NCI-H345 treated with DMSO at 0.1 percent for 48 hours (cell line): ENCODE results near the gene SLC15A3.
A peak's percentile ranks its signal among the peaks of the same experiment; 100 is the strongest.

Experiments
- DNase-seq: peaks from one replicate; lab custom pipeline; 2025; ENCODE audit not compliant: unreplicated experiment; lab: John Stamatoyannopoulos, UW

Gene SLC15A3

DNA sequence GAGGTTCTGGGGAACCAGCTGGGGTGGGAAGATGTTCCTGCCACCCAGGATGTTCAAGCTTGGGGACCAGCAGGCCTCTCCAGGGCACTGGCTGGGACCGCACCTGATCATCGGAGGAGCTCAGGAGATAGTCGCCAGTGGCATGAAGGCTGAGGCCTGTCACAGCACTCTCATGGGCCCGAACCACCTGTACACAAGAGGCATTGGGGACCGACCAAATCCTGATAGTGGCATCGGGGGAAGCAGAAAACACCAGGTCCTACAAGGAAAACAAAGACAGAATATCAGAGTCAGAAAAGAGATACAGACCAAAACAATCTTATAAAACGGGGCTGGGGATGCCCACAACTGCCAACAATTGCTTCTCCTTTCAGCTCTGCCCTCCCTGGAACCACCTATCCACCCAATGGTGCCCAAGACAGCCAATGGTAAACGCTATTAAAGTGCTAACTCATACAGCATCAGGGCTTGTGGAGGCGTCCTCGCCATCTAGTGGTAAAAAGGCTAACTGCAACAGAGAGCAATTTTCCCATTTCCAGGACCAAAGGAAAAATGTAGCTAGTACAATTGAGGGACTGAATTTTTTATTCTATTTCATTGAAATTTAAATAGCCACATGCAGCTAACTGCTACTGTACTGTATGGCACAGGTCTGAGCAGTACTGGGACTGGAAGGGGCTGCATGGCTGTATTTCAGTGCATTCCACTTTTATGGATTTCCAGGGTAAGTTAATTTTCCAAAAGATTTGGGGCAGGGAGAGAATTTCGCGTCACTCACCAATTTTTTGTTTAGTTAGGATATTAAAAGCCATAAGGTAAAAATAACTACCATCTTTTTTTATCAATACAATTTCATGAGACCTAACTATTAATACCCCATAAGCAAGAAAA lies 52.7 kb downstream of the SLC15A3 start:
- no peak for DNase-seq

DNA sequence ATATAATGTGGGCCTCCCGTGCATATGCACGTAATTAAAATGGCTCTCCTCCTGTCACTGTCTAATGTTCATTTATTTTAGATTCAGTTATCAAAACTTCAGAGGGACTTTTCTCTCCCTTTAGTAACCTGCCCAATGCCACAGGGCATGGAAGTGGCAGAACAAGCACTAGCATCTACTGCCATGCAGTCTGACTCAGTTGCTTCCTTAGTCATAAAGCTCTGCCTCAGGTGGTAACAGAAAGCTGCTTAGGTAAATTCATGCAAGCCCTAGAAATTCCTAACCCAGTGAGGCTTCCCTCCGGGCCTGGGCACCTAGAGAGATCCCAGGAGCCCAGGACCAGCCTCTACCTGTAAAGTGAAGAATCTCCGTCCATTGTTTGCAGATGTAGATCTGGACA lies 54.5 kb downstream of the SLC15A3 start:
- DNase-seq = no peak

DNA sequence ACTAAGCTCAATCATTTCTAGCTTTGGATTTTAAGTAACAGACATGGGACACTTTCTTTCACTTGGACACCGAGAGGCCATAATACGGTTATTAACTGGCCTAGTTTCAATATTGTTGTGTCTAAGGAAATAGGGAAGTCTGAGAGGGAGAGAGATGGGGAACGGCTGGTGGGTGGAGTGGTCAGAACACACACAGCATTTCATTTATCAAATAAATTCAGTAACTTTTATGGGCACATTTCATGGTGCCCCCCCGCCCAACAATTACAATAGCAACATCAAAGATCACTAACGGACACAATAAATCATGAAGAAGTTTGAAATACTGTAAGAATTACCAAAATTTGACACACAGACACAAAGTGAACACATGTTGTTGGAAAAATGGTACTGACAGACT lies 56.3 kb downstream of the SLC15A3 start:
- no peak for DNase-seq

DNA sequence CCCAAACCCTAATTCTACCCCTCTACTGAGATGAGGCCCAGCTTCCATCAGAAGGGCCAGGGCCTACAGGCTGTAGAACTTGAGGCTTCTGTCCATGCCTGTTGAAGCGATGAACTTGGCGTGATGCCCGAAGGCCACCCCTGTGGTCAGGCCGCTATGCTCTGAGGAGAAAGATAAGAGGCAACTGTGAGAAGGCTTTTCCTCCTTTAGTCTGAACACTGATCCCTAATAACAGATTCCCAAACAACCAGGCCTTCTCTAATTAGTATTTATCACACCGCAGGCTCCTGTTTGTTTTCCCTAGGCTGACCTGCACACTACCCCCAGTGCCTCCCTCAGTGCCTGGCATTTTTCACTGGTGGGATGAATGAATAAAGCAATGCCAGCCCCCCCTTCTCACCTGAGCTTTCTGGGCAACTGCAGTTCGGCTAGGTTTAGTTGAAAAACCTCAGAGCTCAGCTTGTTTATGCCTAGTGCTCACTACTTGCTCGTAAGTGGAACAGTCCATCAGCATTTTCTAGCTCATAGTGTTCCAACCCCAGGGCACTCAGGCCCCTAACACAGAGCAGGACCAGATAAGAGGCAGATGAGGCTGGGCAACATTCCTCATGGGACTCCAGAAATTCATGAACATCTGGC lies 60.8 kb downstream of the SLC15A3 start:
- no peak for DNase-seq

DNA sequence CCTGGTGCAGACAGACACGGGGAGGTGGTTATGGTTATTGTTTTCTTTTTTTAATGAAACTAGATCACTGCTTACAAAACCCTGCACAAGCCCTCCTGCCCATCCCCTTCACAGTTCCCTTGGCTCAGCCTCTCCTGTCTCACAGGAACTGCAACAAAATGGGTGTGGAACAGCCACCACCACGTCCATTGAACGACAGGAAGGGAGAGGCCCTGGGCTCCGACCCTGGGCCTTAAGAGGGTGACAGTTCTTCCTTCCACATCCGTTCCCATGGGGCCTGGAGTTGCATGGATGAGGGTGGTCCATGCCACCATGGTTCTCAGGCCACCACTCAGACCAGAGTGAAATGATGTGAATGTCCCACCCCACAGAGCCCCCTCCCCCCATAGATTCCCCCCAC lies 61.3 kb downstream of the SLC15A3 start:
- DNase-seq = no peak

DNA sequence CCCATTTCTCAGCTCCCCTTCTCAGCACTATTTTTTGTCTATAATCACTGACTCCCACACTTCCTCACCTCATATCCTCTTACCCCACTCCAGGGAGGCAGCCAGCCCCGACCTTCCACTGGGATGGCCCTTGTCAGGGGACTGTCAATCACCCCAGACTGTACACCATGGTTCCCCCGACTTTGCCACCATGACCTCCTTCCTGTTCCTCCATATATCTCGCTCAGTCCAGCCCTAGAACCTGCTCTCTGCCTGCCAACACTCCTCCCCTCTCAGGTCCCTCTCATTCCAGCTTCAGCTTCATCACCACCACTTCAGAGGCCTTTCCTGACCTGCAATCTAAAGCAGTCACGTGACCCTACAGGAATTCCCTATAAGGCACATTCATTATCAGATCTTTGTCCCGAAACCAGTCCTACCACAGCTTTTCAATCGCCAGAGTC lies 62.1 kb downstream of the SLC15A3 start:
- no peak for DNase-seq

DNA sequence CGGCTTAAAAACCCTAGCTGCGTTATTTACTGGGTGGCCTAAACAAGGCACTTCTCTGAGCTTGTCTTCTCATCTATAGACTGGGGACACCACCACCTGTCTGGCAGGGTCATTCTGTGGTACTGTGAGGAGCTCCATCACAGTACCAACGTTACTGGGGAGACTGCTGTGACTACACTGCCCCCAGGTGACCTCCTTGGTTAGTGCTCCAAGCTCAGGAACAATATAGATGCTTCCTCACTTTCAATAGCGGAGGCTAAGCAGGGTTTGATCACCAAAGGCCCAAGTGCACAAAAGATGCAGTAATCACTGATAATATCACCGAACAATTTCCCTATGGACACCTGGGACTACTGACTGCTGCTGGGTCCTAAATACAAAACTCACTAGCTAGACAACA lies 64.4 kb downstream of the SLC15A3 start:
- peak; percentile 3 for DNase-seq
